Esophagus squamous epithelium (tissue), 4 donors: ENCODE measurements around the gene KCNJ9.

Experiments used
- POLR2A ChIP-seq, 4 donors: fragments of 450-650 bp; IDR thresholded peaks; one replicate each; pipeline ENCODE4 v1.6.1; 2017; ENCODE audit warnings: antibody characterized with exemption in 4 of 4, mild to moderate bottlenecking in 4 of 4, moderate library complexity in 3 of 4
- TF ChIP-seq, protein P1 (sequence below), 6 experiments: fragments of 450-650 bp in 4 of 6; fragments of 200-600 bp in 2 of 6; sonication (generic) in 2 of 6; IDR thresholded peaks; one replicate each; pipeline ENCODE4 v1.5.1; 2016 to 2019; ENCODE audit warnings: antibody characterized with exemption in 6 of 6, mild to moderate bottlenecking in 4 of 6, moderate library complexity in 4 of 6

DNA sequence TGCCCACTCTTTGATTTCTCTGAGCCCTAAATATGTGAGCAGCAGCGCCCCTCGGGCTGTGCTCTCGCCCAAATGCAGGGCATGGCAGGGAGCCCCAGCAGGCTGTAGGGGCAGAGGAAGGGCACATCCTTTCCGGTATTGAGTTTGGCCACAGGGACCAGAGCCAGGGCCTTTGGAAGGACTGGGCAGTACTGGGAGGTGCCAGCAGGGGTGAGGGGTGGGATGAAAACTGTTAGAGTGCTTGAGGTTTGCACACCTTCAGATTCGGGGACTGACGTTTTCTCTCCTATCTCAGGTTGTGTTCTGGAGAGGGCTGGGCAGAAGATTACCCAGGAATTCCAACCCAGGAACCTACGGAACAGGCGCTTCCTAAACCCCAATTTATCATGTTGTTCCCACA is 32.1 kb downstream of the KCNJ9 start:
- TF ChIP-seq, protein P1, sequence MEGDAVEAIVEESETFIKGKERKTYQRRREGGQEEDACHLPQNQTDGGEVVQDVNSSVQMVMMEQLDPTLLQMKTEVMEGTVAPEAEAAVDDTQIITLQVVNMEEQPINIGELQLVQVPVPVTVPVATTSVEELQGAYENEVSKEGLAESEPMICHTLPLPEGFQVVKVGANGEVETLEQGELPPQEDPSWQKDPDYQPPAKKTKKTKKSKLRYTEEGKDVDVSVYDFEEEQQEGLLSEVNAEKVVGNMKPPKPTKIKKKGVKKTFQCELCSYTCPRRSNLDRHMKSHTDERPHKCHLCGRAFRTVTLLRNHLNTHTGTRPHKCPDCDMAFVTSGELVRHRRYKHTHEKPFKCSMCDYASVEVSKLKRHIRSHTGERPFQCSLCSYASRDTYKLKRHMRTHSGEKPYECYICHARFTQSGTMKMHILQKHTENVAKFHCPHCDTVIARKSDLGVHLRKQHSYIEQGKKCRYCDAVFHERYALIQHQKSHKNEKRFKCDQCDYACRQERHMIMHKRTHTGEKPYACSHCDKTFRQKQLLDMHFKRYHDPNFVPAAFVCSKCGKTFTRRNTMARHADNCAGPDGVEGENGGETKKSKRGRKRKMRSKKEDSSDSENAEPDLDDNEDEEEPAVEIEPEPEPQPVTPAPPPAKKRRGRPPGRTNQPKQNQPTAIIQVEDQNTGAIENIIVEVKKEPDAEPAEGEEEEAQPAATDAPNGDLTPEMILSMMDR (IDR thresholded peaks at IDR 0.05), result no peak
- TF ChIP-seq POLR2A (IDR thresholded peaks at IDR 0.05), result no peak
